ENCODE results near the gene CELF2.
A peak's percentile ranks its signal among the peaks of the same experiment; 100 is the strongest.

CELF2 gene

DNA sequence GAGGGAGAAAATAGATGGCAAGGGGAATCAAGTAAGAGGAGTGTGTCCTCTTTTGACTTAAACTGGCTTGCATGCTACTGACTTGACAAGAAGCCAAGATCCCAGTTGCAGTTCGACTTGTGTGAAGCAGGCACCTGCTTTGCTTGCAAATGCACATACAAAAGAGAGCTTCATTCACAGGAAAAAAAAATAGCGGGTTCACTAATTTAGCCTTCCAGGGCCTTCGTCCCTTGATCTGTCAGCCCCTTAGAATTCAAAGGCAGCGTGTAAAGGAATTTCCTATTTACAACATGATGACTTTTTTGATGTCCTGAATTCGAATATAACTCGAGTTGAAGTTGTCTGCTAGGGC, 192.1 kb downstream of the CELF2 start:
- Histone ChIP-seq H3K4me3 (ENCODE audit: low read length in 2 of 2) (no peak overlapping the region), H3K9ac (ENCODE audit: low read depth in 1 of 2, low read length in 2 of 2) (no peak overlapping the region), H3K27ac (ENCODE audit: low read depth in 2 of 2, low read length in 2 of 2) (no peak overlapping the region), H3K27me3 (ENCODE audit: control insufficient read depth in 2 of 2, insufficient read depth in 2 of 2, low read length in 2 of 2) (no peaks in the 10 kb centered on the region), H3K9me3 (ENCODE audit: control insufficient read depth in 2 of 2, low read length in 2 of 2) (no peaks in the 10 kb centered on the region), H3K36me3 (ENCODE audit: control insufficient read depth in 2 of 2, insufficient read depth in 2 of 2, low read length in 2 of 2) (peaks cover 3 to 5% of the 10 kb centered on the region in 2 donors), H3K4me1 (ENCODE audit: control insufficient read depth in 2 of 2, insufficient read depth in 2 of 2, low read length in 2 of 2) (peaks cover 3 to 13% of the 10 kb centered on the region in 2 donors)

DNA sequence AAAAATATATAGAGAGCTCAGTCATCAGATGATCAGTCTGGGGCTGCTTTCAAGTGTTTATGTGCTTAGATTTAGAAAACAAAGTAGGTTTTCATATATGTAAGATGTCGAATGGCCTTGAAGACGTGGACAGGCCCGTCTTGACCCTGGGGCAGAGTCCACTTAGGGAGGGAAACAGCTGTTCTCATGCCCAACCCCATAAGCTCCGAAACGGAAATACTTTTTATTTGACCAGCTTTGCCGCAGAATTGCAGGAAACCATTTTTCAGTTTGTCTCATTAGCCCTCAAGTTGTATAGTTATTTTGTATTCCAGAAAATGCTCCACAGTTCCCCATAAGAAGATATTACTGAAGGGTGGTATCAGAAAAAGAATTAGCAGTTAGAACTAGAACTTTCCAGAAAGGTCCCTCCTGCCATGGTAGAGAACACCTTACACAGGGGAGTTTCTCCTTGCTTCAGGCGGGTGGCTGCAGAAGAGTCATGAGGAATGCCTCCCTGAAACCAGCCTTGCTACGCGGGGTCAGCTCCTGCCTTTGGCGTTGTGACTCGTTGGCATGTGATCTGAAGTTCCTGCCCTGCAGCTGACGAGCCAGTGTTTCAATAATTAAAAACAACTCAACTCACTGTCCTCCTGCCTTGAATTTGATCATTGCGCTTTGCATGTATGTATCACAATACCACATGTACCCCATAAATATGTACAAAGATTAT, 192.7 kb downstream of the CELF2 start:
- Histone ChIP-seq H3K4me3 (ENCODE audit: low read length in 2 of 2) (peak overlapping the region in 1 of 2 donors; percentile 19), H3K9ac (ENCODE audit: low read depth in 1 of 2, low read length in 2 of 2) (no peak overlapping the region), H3K36me3 (ENCODE audit: control insufficient read depth in 2 of 2, insufficient read depth in 2 of 2, low read length in 2 of 2) (peaks cover 3% of the 10 kb centered on the region in 2 donors), H3K27me3 (ENCODE audit: control insufficient read depth in 2 of 2, insufficient read depth in 2 of 2, low read length in 2 of 2) (no peaks in the 10 kb centered on the region), H3K4me1 (ENCODE audit: control insufficient read depth in 2 of 2, insufficient read depth in 2 of 2, low read length in 2 of 2) (peaks cover 3 to 13% of the 10 kb centered on the region in 2 donors), H3K9me3 (ENCODE audit: control insufficient read depth in 2 of 2, low read length in 2 of 2) (no peaks in the 10 kb centered on the region), H3K27ac (ENCODE audit: low read depth in 2 of 2, low read length in 2 of 2) (peak overlapping the region in 1 of 2 donors; percentile 47)

DNA sequence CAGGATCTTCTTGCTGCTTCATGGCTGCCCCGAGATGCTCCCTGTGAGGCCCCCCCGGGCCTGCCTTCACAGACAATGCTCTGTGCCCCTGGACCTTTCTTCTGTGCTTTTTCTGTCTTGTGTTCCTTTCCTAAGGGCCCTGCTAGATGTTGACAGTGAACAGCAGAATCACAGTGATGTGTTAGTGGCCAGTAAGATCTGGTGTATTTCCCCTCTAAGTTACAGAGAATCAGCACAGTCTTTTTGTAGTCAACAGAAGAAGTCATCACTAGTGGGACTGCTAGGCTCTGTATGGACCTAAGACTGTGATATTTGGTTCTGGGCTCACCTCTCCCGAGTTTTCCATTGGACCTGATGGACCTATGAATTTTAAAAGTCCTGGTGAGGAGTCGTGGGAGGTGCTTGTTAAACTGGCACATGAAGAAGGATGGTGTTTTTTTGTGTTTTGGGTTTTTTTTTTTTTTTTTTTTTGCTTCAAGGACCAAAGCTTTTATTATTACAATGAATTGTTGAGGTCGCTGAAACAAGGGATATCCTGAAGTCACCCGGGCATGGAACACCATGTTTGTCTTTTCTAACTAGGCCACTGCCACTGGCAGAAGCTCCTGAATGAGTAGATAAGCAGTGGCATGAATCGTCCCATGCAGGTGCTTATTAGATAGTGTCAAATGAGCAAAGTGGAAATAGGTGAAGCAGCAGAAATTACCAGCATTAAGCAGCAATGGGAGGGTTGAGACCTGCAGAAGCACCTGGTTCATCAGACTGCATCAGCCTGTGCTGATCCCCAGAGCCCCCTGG, 194.8 kb downstream of the CELF2 start:
- H3K9ac ChIP-seq (ENCODE audit: low read depth in 1 of 2, low read length in 2 of 2), result no peak overlapping the region
- no peaks in the 10 kb centered on the region for H3K27me3 ChIP-seq (ENCODE audit: control insufficient read depth in 2 of 2, insufficient read depth in 2 of 2, low read length in 2 of 2)
- no peak overlapping the region for H3K27ac ChIP-seq (ENCODE audit: low read depth in 2 of 2, low read length in 2 of 2)
- H3K4me3 ChIP-seq (ENCODE audit: low read length in 2 of 2), result no peak overlapping the region
- H3K36me3 ChIP-seq (ENCODE audit: control insufficient read depth in 2 of 2, insufficient read depth in 2 of 2, low read length in 2 of 2), result peaks cover 3% of the 10 kb centered on the region in 2 donors
- peaks cover 3 to 13% of the 10 kb centered on the region in 2 donors for H3K4me1 ChIP-seq (ENCODE audit: control insufficient read depth in 2 of 2, insufficient read depth in 2 of 2, low read length in 2 of 2)
- H3K9me3 ChIP-seq (ENCODE audit: control insufficient read depth in 2 of 2, low read length in 2 of 2), result no peaks in the 10 kb centered on the region

DNA sequence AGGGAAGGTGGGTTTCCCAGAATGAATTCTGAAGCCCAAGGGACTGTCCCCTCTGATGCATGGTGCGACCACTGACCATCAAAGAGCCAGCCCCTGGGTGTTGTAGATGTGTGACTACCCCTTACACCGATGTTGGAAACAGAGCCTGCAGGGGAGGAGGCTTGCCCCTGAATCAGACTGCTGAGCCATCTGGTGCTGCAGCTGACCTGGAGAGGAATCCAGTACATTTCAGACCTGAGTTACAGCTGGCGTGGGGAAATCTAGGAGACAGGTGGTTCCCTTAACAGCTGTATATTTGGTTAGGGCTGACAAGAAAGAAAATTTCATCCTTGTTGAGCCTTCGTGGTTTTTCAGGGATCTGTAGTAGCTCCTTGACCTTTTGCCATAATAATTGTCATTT, 195.5 kb downstream of the CELF2 start:
- no peak overlapping the region for H3K27ac ChIP-seq (ENCODE audit: low read depth in 2 of 2, low read length in 2 of 2)
- H3K9me3 ChIP-seq (ENCODE audit: control insufficient read depth in 2 of 2, low read length in 2 of 2), result no peaks in the 10 kb centered on the region
- H3K4me3 ChIP-seq (ENCODE audit: low read length in 2 of 2), result no peak overlapping the region
- H3K9ac ChIP-seq (ENCODE audit: low read depth in 1 of 2, low read length in 2 of 2), result peak overlapping the region in 1 of 2 donors; percentile 26
- no peaks in the 10 kb centered on the region for H3K27me3 ChIP-seq (ENCODE audit: control insufficient read depth in 2 of 2, insufficient read depth in 2 of 2, low read length in 2 of 2)
- H3K4me1 ChIP-seq (ENCODE audit: control insufficient read depth in 2 of 2, insufficient read depth in 2 of 2, low read length in 2 of 2), result peaks cover 6 to 13% of the 10 kb centered on the region in 2 donors
- peaks cover 3% of the 10 kb centered on the region in 2 donors for H3K36me3 ChIP-seq (ENCODE audit: control insufficient read depth in 2 of 2, insufficient read depth in 2 of 2, low read length in 2 of 2)

DNA sequence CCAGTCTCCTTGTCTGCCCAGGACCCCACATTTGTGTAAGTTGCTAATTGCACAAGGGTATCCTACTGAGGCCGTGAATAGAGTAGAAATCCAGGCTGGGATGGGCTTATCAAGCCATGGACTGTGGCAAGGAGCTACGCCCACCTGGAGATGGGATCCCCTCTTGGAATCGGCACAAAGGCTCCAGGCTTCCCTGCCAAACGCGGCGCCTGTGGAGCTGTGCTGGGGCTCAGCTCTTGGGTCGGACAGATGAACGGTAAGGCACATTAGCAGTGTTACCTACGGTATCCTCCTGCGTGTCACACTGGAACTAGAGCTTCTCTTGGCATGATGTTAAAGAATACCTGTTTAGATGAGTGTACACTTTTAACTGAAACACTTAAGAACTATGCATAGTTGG, 196.7 kb downstream of the CELF2 start:
- Histone ChIP-seq H3K9ac (ENCODE audit: low read depth in 1 of 2, low read length in 2 of 2) (no peak overlapping the region), H3K36me3 (ENCODE audit: control insufficient read depth in 2 of 2, insufficient read depth in 2 of 2, low read length in 2 of 2) (peaks cover 3 to 4% of the 10 kb centered on the region in 2 donors)

DNA sequence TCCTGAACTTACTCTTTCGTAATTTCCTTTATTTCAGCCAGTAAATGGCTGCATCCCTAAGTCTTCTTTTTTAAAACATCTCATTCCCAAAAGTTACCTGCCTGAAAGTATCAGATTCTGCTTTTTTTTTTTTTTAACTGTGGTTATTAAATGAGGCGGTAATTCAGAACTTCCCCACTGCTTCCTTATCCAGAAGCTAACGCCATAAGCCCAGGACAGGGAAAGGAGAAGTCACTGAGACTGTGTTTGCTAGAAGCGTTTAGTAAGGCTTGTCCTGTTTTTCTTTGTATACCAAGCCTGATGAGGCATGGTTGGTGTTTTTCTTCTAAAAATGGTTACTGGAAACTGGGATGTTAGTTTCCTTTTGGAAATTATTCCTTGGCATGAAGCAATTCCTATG, 197.8 kb downstream of the CELF2 start:
- Histone ChIP-seq H3K36me3 (ENCODE audit: control insufficient read depth in 2 of 2, insufficient read depth in 2 of 2, low read length in 2 of 2) (peaks cover 2 to 6% of the 10 kb centered on the region in 2 donors), H3K27me3 (ENCODE audit: control insufficient read depth in 2 of 2, insufficient read depth in 2 of 2, low read length in 2 of 2) (no peaks in the 10 kb centered on the region), H3K4me3 (ENCODE audit: low read length in 2 of 2) (no peak overlapping the region), H3K27ac (ENCODE audit: low read depth in 2 of 2, low read length in 2 of 2) (no peak overlapping the region), H3K9me3 (ENCODE audit: control insufficient read depth in 2 of 2, low read length in 2 of 2) (no peaks in the 10 kb centered on the region), H3K9ac (ENCODE audit: low read depth in 1 of 2, low read length in 2 of 2) (no peak overlapping the region), H3K4me1 (ENCODE audit: control insufficient read depth in 2 of 2, insufficient read depth in 2 of 2, low read length in 2 of 2) (peaks cover 5% of the 10 kb centered on the region in 2 donors)

More for the DNA sequence above, 196.7 kb downstream of the CELF2 start:
- Histone ChIP-seq H3K4me3 (ENCODE audit: low read length in 2 of 2) (no peak overlapping the region), H3K27me3 (ENCODE audit: control insufficient read depth in 2 of 2, insufficient read depth in 2 of 2, low read length in 2 of 2) (no peaks in the 10 kb centered on the region), H3K9me3 (ENCODE audit: control insufficient read depth in 2 of 2, low read length in 2 of 2) (no peaks in the 10 kb centered on the region), H3K27ac (ENCODE audit: low read depth in 2 of 2, low read length in 2 of 2) (no peak overlapping the region), H3K4me1 (ENCODE audit: control insufficient read depth in 2 of 2, insufficient read depth in 2 of 2, low read length in 2 of 2) (peaks cover 6 to 13% of the 10 kb centered on the region in 2 donors)

DNA sequence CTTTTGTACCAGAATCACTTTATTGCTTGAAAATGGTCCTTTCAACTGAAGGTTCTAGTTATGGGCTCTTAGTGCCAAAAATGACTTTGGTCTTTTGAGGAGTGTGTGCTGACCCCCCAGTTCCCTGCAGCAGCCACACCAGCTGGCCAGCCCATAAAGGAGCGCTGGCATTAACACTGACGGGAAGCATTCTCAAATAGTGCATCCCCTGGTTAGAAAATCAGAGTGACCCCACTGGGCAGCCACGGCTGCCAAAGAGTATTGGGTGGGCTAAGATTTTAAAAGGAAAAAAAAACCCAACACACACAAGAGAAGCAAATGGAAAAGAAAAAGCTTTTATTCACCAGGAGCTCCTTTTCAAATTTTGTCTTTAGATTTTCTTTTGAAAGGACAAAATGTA, 199.8 kb downstream of the CELF2 start:
- H3K4me1 ChIP-seq (ENCODE audit: control insufficient read depth in 2 of 2, insufficient read depth in 2 of 2, low read length in 2 of 2), result peaks cover 0 to 3% of the 10 kb centered on the region in 2 donors
- H3K36me3 ChIP-seq (ENCODE audit: control insufficient read depth in 2 of 2, insufficient read depth in 2 of 2, low read length in 2 of 2), result peaks cover 0 to 9% of the 10 kb centered on the region in 2 donors
- no peaks in the 10 kb centered on the region for H3K9me3 ChIP-seq (ENCODE audit: control insufficient read depth in 2 of 2, low read length in 2 of 2)

DNA sequence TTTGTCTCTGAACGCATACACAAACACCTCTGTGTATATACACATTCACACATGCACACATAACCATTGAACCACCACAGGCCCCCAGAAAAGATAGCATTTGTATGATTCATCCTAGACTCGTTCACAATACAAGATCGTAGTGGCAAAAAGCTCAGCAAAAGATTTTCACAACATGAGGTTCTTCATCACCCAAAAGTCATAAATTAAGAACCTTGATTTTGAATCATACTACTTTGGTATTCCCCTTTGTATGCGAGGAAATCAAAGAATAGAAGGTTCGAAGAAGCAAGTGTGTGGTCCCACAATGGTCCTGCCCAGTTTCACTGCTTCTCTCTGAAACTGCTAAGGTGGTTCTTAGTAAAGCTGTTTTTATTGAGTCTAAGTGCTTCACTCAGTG, 200.7 kb downstream of the CELF2 start:
- H3K9ac ChIP-seq (ENCODE audit: low read depth in 1 of 2, low read length in 2 of 2), result no peak overlapping the region
- peaks cover 0 to 9% of the 10 kb centered on the region in 2 donors for H3K36me3 ChIP-seq (ENCODE audit: control insufficient read depth in 2 of 2, insufficient read depth in 2 of 2, low read length in 2 of 2)
- no peaks in the 10 kb centered on the region for H3K9me3 ChIP-seq (ENCODE audit: control insufficient read depth in 2 of 2, low read length in 2 of 2)
- peaks cover 0 to 3% of the 10 kb centered on the region in 2 donors for H3K4me1 ChIP-seq (ENCODE audit: control insufficient read depth in 2 of 2, insufficient read depth in 2 of 2, low read length in 2 of 2)
- H3K4me3 ChIP-seq (ENCODE audit: low read length in 2 of 2), result no peak overlapping the region
- no peak overlapping the region for H3K27ac ChIP-seq (ENCODE audit: low read depth in 2 of 2, low read length in 2 of 2)
- no peaks in the 10 kb centered on the region for H3K27me3 ChIP-seq (ENCODE audit: control insufficient read depth in 2 of 2, insufficient read depth in 2 of 2, low read length in 2 of 2)

More for the DNA sequence above, 199.8 kb downstream of the CELF2 start:
- H3K9ac ChIP-seq (ENCODE audit: low read depth in 1 of 2, low read length in 2 of 2), result no peak overlapping the region
- no peak overlapping the region for H3K4me3 ChIP-seq (ENCODE audit: low read length in 2 of 2)
- no peak overlapping the region for H3K27ac ChIP-seq (ENCODE audit: low read depth in 2 of 2, low read length in 2 of 2)
- no peaks in the 10 kb centered on the region for H3K27me3 ChIP-seq (ENCODE audit: control insufficient read depth in 2 of 2, insufficient read depth in 2 of 2, low read length in 2 of 2)

DNA sequence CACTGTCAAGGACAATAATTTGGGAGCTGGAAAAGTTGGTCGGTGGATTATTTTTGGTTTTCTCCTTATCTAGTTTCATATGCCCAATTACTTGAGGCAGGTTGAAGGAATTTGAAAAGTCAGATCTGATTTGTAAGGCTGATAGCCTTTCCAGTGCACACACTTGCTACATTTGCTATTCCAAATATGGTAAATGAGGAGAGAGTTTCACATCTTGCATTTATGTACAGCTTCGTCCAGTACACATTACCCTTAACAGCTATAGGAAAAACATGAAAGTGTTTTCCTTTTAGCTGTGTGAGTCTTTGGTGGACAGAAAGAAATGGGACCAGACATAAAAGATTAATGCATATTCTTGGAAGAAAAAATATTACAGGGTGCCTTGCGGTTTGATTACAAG, 201.8 kb downstream of the CELF2 start:
- H3K4me3 ChIP-seq (ENCODE audit: low read length in 2 of 2), result no peak overlapping the region
- peaks cover 0 to 9% of the 10 kb centered on the region in 2 donors for H3K36me3 ChIP-seq (ENCODE audit: control insufficient read depth in 2 of 2, insufficient read depth in 2 of 2, low read length in 2 of 2)
- no peak overlapping the region for H3K27ac ChIP-seq (ENCODE audit: low read depth in 2 of 2, low read length in 2 of 2)
- H3K27me3 ChIP-seq (ENCODE audit: control insufficient read depth in 2 of 2, insufficient read depth in 2 of 2, low read length in 2 of 2), result no peaks in the 10 kb centered on the region
- no peak overlapping the region for H3K9ac ChIP-seq (ENCODE audit: low read depth in 1 of 2, low read length in 2 of 2)
- H3K9me3 ChIP-seq (ENCODE audit: control insufficient read depth in 2 of 2, low read length in 2 of 2), result no peaks in the 10 kb centered on the region
- H3K4me1 ChIP-seq (ENCODE audit: control insufficient read depth in 2 of 2, insufficient read depth in 2 of 2, low read length in 2 of 2), result peaks cover 0 to 3% of the 10 kb centered on the region in 2 donors

DNA sequence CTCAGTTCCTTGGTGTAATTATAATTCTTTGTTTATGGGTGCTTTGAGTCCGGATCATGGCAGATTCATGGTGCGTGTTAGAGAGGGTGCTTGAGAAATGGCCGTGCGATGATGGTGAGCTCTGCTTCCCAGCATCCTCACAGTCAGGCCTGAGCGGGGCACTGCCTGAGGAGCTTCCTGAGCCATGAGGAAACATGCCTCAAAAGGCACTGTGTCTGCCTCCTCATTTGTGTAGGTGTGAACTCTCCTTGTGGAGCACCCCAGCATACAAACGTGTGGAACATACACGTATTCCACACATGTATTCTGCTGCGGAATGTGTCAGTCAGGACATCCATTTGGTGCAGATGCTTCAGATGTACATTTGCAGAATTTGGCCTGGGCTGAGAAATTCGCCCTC, 205.4 kb downstream of the CELF2 start:
- Histone ChIP-seq H3K4me3 (ENCODE audit: low read length in 2 of 2) (no peak overlapping the region), H3K4me1 (ENCODE audit: control insufficient read depth in 2 of 2, insufficient read depth in 2 of 2, low read length in 2 of 2) (peaks cover 8 to 9% of the 10 kb centered on the region in 2 donors), H3K9me3 (ENCODE audit: control insufficient read depth in 2 of 2, low read length in 2 of 2) (no peaks in the 10 kb centered on the region), H3K36me3 (ENCODE audit: control insufficient read depth in 2 of 2, insufficient read depth in 2 of 2, low read length in 2 of 2) (peaks cover 0 to 6% of the 10 kb centered on the region in 2 donors), H3K9ac (ENCODE audit: low read depth in 1 of 2, low read length in 2 of 2) (no peak overlapping the region), H3K27me3 (ENCODE audit: control insufficient read depth in 2 of 2, insufficient read depth in 2 of 2, low read length in 2 of 2) (no peaks in the 10 kb centered on the region), H3K27ac (ENCODE audit: low read depth in 2 of 2, low read length in 2 of 2) (no peak overlapping the region)

Measured in mucosa of rectum (tissue), 2 donors.